Rectal smooth muscle tissue (tissue), 1 donor: Measurements from ENCODE around the gene PEMT.
"Not testable (repeated sequence)": the region's sequence is repeated elsewhere in the genome, so short reads cannot be mapped to it uniquely, and the experiment has no call there.

Experiments used
- H3K27ac ChIP-seq: one replicate; pipeline ENCODE4 v1.7.0; 2013; ENCODE audit warnings: low read depth, low read length, inconsistent platforms
- H3K27me3 ChIP-seq: one replicate; pipeline ENCODE4 v1.7.0; 2013; ENCODE audit warnings: low read length; ENCODE audit not compliant: control insufficient read depth, insufficient read depth
- H3K36me3 ChIP-seq: one replicate; pipeline ENCODE4 v1.7.0; 2013; ENCODE audit warnings: low read length; ENCODE audit not compliant: control insufficient read depth, insufficient read depth
- H3K4me1 ChIP-seq: one replicate; pipeline ENCODE4 v1.7.0; 2013; ENCODE audit warnings: low read length; ENCODE audit not compliant: control insufficient read depth, insufficient read depth
- H3K4me3 ChIP-seq: one replicate; pipeline ENCODE4 v1.7.0; 2013; ENCODE audit warnings: low read length
- H3K9ac ChIP-seq: one replicate; pipeline ENCODE4 v1.7.0; 2013; ENCODE audit warnings: low read length

Gene PEMT

GRCh38 chr17:17493249-17493985 lies 98.1 kb downstream of the PEMT start:
- Histone ChIP-seq H3K4me3 (no peak overlapping the region), H3K27ac (no peak overlapping the region), H3K27me3 (no peaks in the 10 kb centered on the region), H3K36me3 (peaks cover 11% of the 10 kb centered on the region), H3K4me1 (no peaks in the 10 kb centered on the region), H3K9ac (no peak overlapping the region)

DNA sequence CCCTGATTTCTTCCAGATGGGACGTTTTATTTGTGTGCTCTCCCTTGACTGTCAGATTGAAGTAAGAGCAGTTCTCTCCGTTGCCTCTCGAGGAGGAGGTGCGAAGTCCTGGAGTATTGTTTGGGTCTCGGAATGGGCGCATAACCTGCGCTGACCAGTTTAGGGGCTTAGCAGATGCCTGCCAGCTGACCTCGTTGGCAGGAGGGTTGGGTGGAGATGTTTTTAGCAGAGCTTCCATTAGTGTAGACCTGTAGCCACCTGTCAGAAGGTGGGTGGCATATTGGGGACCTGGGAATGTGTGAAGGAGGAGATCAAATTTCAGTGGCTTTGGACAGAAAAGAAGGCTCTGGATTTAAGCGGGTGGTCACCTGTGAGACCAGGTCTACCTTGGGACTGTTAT lies 98.9 kb downstream of the PEMT start:
- no peak overlapping the region for H3K27ac ChIP-seq
- H3K27me3 ChIP-seq: no peaks in the 10 kb centered on the region
- no peak overlapping the region for H3K9ac ChIP-seq
- H3K36me3 ChIP-seq: peaks cover 17% of the 10 kb centered on the region
- H3K4me3 ChIP-seq: no peak overlapping the region
- H3K4me1 ChIP-seq: no peaks in the 10 kb centered on the region

- peaks cover 18% of the 10 kb centered on the region for H3K36me3 ChIP-seq
These were observed 99.4 kb downstream of the PEMT start for GRCh38 chr17:17492085-17492484.

GRCh38 chr17:17491546-17491988 lies 99.9 kb downstream of the PEMT start:
- Histone ChIP-seq H3K4me3 (no peak overlapping the region), H3K4me1 (no peaks in the 10 kb centered on the region), H3K36me3 (peaks cover 18% of the 10 kb centered on the region), H3K9ac (no peak overlapping the region), H3K27me3 (no peaks in the 10 kb centered on the region), H3K27ac (no peak overlapping the region)

More at GRCh38 chr17:17492085-17492484, 99.4 kb downstream of the PEMT start:
- Histone ChIP-seq H3K27ac (no peak overlapping the region), H3K4me3 (no peak overlapping the region), H3K4me1 (no peaks in the 10 kb centered on the region), H3K9ac (no peak overlapping the region), H3K27me3 (no peaks in the 10 kb centered on the region)

- H3K27ac ChIP-seq: no peak overlapping the region
- no peaks in the 10 kb centered on the region for H3K4me1 ChIP-seq
- H3K4me3 ChIP-seq: no peak overlapping the region
- no peaks in the 10 kb centered on the region for H3K27me3 ChIP-seq
- H3K36me3 ChIP-seq: peaks cover 18% of the 10 kb centered on the region
- no peak overlapping the region for H3K9ac ChIP-seq
These were observed 100.5 kb downstream of the PEMT start for GRCh38 chr17:17491031-17491471.

DNA sequence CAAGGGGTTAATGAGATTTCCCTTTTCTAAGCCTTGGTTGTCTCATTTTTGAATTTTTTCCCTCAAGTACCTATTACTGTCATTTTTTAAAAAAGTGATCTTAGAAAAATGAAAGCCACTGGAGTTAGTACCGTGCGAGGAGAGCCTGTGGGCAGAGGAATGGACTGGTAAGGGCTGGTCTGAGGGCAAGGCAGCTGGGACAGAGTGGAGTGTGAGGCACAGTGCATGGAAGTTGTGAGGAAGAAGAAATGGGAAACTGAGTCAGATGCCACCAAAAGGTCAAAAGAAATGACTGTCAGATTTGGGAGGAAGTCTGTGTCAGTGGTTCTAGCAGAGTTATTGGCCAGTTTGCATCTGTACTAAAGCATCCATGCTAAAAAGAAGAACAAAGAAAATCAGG lies 103.5 kb downstream of the PEMT start:
- Histone ChIP-seq H3K36me3 (peaks cover 18% of the 10 kb centered on the region), H3K27me3 (no peaks in the 10 kb centered on the region), H3K4me3 (no peak overlapping the region), H3K27ac (no peak overlapping the region), H3K4me1 (no peaks in the 10 kb centered on the region), H3K9ac (no peak overlapping the region)

GRCh38 chr17:17486416-17486815 lies 105.1 kb downstream of the PEMT start:
- H3K4me1 ChIP-seq, H3K27ac ChIP-seq, H3K27me3 ChIP-seq, H3K4me3 ChIP-seq, H3K9ac ChIP-seq: not testable (repeated sequence)
- H3K36me3 ChIP-seq: peaks cover 13% of the 10 kb centered on the region

DNA sequence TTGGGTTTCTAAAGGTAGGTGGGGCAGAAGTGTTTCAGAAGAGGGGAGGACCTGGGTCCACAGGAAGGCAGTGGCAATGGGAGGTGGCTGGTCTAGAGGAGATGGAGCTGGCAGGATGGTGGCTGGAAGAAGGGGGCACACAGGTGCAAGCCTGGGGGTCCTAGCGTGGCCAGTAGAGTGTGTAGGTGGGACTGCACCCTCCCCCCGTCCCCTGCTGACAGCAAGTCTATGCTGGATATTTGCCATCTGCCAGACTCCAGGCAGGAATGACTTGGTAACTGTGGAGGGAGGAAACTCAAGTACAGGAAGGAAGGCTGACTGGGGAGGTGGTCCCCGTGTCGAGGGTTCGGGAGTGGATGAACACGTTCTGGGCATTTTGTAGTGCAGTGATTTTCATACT lies 106.1 kb downstream of the PEMT start:
- no peak overlapping the region for H3K27ac ChIP-seq
- H3K4me3 ChIP-seq: no peak overlapping the region
- no peaks in the 10 kb centered on the region for H3K27me3 ChIP-seq
- no peaks in the 10 kb centered on the region for H3K4me1 ChIP-seq
- H3K36me3 ChIP-seq: peaks cover 11% of the 10 kb centered on the region
- H3K9ac ChIP-seq: no peak overlapping the region

GRCh38 chr17:17484451-17484899 lies 107.0 kb downstream of the PEMT start:
- no peak overlapping the region for H3K27ac ChIP-seq
- H3K9ac ChIP-seq: no peak overlapping the region

GRCh38 chr17:17481860-17482259 lies 109.6 kb downstream of the PEMT start:
- Histone ChIP-seq H3K9ac (no peak overlapping the region), H3K4me1 (peaks cover 16% of the 10 kb centered on the region), H3K36me3 (no peaks in the 10 kb centered on the region), H3K27me3 (no peaks in the 10 kb centered on the region), H3K27ac (no peak overlapping the region), H3K4me3 (no peak overlapping the region)

More at GRCh38 chr17:17484451-17484899, 107.0 kb downstream of the PEMT start:
- Histone ChIP-seq H3K4me3 (no peak overlapping the region), H3K27me3 (no peaks in the 10 kb centered on the region), H3K36me3 (peaks cover 11% of the 10 kb centered on the region), H3K4me1 (no peaks in the 10 kb centered on the region)

GRCh38 chr17:17480593-17481148 lies 110.8 kb downstream of the PEMT start:
- Histone ChIP-seq H3K4me1 (peaks cover 16% of the 10 kb centered on the region), H3K9ac (no peak overlapping the region), H3K27ac (no peak overlapping the region), H3K4me3 (no peak overlapping the region), H3K36me3 (no peaks in the 10 kb centered on the region), H3K27me3 (no peaks in the 10 kb centered on the region)

DNA sequence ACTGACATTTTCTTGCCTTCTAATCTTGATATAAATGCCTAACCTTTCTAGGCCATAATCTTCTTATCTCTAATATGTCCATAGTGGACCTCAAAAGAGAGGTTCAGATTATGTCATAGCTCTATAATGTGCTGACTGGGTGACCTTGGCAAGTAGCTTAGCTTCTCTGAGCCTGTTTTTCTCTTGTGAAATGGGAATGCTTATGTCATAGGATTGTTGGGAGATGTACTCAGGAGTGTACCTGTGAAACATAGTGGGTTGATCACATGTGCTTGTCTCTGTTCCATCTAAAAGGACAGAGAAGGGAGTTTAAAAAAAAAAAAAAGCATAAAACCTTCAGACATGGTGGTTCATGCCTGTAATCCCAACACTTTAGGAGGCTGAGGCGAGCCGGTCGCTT lies 112.3 kb downstream of the PEMT start:
- no peak overlapping the region for H3K4me3 ChIP-seq
- H3K27ac ChIP-seq: no peak overlapping the region
- H3K9ac ChIP-seq: no peak overlapping the region
- peaks cover 16% of the 10 kb centered on the region for H3K4me1 ChIP-seq
- H3K36me3 ChIP-seq: no peaks in the 10 kb centered on the region
- no peaks in the 10 kb centered on the region for H3K27me3 ChIP-seq
